Muscle layer of duodenum (tissue), 2 donors: ENCODE data around the gene HDAC7.

ENCODE experiments used
- H3K27ac ChIP-seq: one replicate; pipeline ENCODE4 v1.7.0; 2013; ENCODE audit warnings: mild to moderate bottlenecking, low read length
- H3K27me3 ChIP-seq: one replicate; pipeline ENCODE4 v1.7.0; 2013; ENCODE audit warnings: low read depth, mild to moderate bottlenecking, control low read depth, low read length
- H3K36me3 ChIP-seq, 2 donors: one replicate each; pipeline ENCODE4 v1.7.0; 2013; ENCODE audit warnings: low read length in 2 of 2, control low read depth in 1 of 2, mild to moderate bottlenecking in 1 of 2; ENCODE audit not compliant: insufficient read depth in 2 of 2, control insufficient read depth in 1 of 2
- H3K4me1 ChIP-seq, 2 donors: one replicate each; pipeline ENCODE4 v1.7.0; 2013; ENCODE audit warnings: low read length in 2 of 2, mild to moderate bottlenecking in 2 of 2, control low read depth in 1 of 2, moderate library complexity in 1 of 2; ENCODE audit not compliant: insufficient read depth in 2 of 2, control insufficient read depth in 1 of 2
- H3K4me3 ChIP-seq, 2 donors: one replicate each; pipeline ENCODE4 v1.7.0; 2013; ENCODE audit warnings: low read length in 2 of 2, low read depth in 1 of 2, mild to moderate bottlenecking in 1 of 2
- H3K9me3 ChIP-seq, 2 donors: one replicate each; pipeline ENCODE4 v1.7.0; 2013; ENCODE audit warnings: low read length in 2 of 2, control low read depth in 1 of 2, mild to moderate bottlenecking in 1 of 2; ENCODE audit not compliant: control insufficient read depth in 1 of 2
- donor health status: healthy.

HDAC7 gene

GRCh38 chr12:47762850-47763465, 56.7 kb downstream of the HDAC7 start:
- Histone ChIP-seq H3K27ac (no peak overlapping the region), H3K9me3 (no peaks in the 10 kb centered on the region), H3K27me3 (no peaks in the 10 kb centered on the region), H3K4me3 (no peak overlapping the region), H3K4me1 (peaks cover 0 to 19% of the 10 kb centered on the region in 2 donors), H3K36me3 (no peaks in the 10 kb centered on the region)

- H3K9me3 ChIP-seq: no peaks in the 10 kb centered on the region
- H3K4me1 ChIP-seq: peaks cover 10 to 13% of the 10 kb centered on the region in 2 donors
- no peaks in the 10 kb centered on the region for H3K27me3 ChIP-seq
Measured at GRCh38 chr12:47758834-47759690, 60.6 kb downstream of the HDAC7 start, which contains the start of gene RAPGEF3. Gene RAPGEF3, minus strand, starts transcription at chr12:47758880. Its CDS starts 324 bp downstream, at chr12:47758556.

GRCh38 chr12:47758584-47758833, 61.2 kb downstream of the HDAC7 start:
- Histone ChIP-seq H3K27ac (peak overlapping the region; percentile 28), H3K4me1 (peaks cover 10 to 13% of the 10 kb centered on the region in 2 donors)

More at GRCh38 chr12:47758834-47759690, 60.6 kb downstream of the HDAC7 start, which contains the start of gene RAPGEF3:
- H3K27ac ChIP-seq: peak within 1 kb of the TSS; percentile 28
- H3K36me3 ChIP-seq: no peaks in the 10 kb centered on the region
- peak within 1 kb of the TSS; percentile 80 to 84 for H3K4me3 ChIP-seq

GRCh38 chr12:47757840-47758583, 61.7 kb downstream of the HDAC7 start:
- H3K4me1 ChIP-seq: peaks cover 10 to 13% of the 10 kb centered on the region in 2 donors
- H3K27me3 ChIP-seq: no peaks in the 10 kb centered on the region
- H3K9me3 ChIP-seq: no peaks in the 10 kb centered on the region
- H3K4me3 ChIP-seq: peak overlapping the region; percentile 80 to 84
- no peaks in the 10 kb centered on the region for H3K36me3 ChIP-seq
- H3K27ac ChIP-seq: peak overlapping the region; percentile 28

More at GRCh38 chr12:47758584-47758833, 61.2 kb downstream of the HDAC7 start:
- Histone ChIP-seq H3K36me3 (no peaks in the 10 kb centered on the region), H3K9me3 (no peaks in the 10 kb centered on the region), H3K27me3 (no peaks in the 10 kb centered on the region), H3K4me3 (peak overlapping the region; percentile 80 to 84)

GRCh38 chr12:47757364-47757839, 62.3 kb downstream of the HDAC7 start:
- H3K4me3 ChIP-seq: peak overlapping the region; percentile 80 to 84
- no peak overlapping the region for H3K27ac ChIP-seq
- H3K4me1 ChIP-seq: peaks cover 10 to 13% of the 10 kb centered on the region in 2 donors
- no peaks in the 10 kb centered on the region for H3K36me3 ChIP-seq
- no peaks in the 10 kb centered on the region for H3K9me3 ChIP-seq
- H3K27me3 ChIP-seq: no peaks in the 10 kb centered on the region

- H3K4me1 ChIP-seq: peaks cover 10 to 13% of the 10 kb centered on the region in 2 donors
- H3K27me3 ChIP-seq: no peaks in the 10 kb centered on the region
- H3K9me3 ChIP-seq: no peaks in the 10 kb centered on the region
- H3K36me3 ChIP-seq: no peaks in the 10 kb centered on the region
- H3K4me3 ChIP-seq: peak overlapping the region; percentile 20 to 34
- H3K27ac ChIP-seq: peak overlapping the region; percentile 7
Measured at GRCh38 chr12:47755655-47756562, 63.8 kb downstream of the HDAC7 start.

- peak overlapping the region; percentile 46 for H3K27ac ChIP-seq
- H3K4me3 ChIP-seq: no peak overlapping the region
- no peaks in the 10 kb centered on the region for H3K27me3 ChIP-seq
- H3K4me1 ChIP-seq: peaks cover 10 to 13% of the 10 kb centered on the region in 2 donors
- no peaks in the 10 kb centered on the region for H3K9me3 ChIP-seq
- no peaks in the 10 kb centered on the region for H3K36me3 ChIP-seq
Measured at GRCh38 chr12:47754881-47755280, 64.8 kb downstream of the HDAC7 start.

- H3K27me3 ChIP-seq: no peaks in the 10 kb centered on the region
- no peaks in the 10 kb centered on the region for H3K36me3 ChIP-seq
- H3K4me1 ChIP-seq: peaks cover 7 to 10% of the 10 kb centered on the region in 2 donors
- peak overlapping the region; percentile 2 for H3K27ac ChIP-seq
- H3K4me3 ChIP-seq: no peak overlapping the region
- no peaks in the 10 kb centered on the region for H3K9me3 ChIP-seq
Measured at GRCh38 chr12:47754126-47754525, 65.6 kb downstream of the HDAC7 start.

- no peak overlapping the region for H3K27ac ChIP-seq
- H3K9me3 ChIP-seq: no peaks in the 10 kb centered on the region
- no peak overlapping the region for H3K4me3 ChIP-seq
- no peaks in the 10 kb centered on the region for H3K36me3 ChIP-seq
- H3K4me1 ChIP-seq: peaks cover 4 to 10% of the 10 kb centered on the region in 2 donors
- H3K27me3 ChIP-seq: no peaks in the 10 kb centered on the region
Measured at GRCh38 chr12:47753021-47754001, 66.4 kb downstream of the HDAC7 start.
